Esophagus muscularis mucosa (tissue), 4 donors: ENCODE measurements around the gene TC2N. TPM values are rescaled to one million over a fixed set of nuclear protein-coding genes. Genes with fewer than 3 reads are reported as not detected.
A peak's percentile ranks its signal among the peaks of the same experiment; 100 is the strongest.

ENCODE experiments used
- DNase-seq: peaks from one replicate; pipeline ENCODE4 v3.0.0-alpha.2; 2017; ENCODE audit errors: extremely low spot score
- H3K27ac ChIP-seq, 4 donors: fragments of 200-600 bp; sonication (generic); replicated peaks in 1 of 4; 1 replicate in 3 of 4; 2 replicates in 1 of 4; pipeline ENCODE4 v1.5.1; 2016 to 2019; ENCODE audit warnings: mild to moderate bottlenecking in 1 of 4
- H3K27me3 ChIP-seq, 4 donors: fragments of 200-600 bp; sonication (generic); one replicate each; pipeline versions ENCODE4 v1.5.1 to v1.6.0; 2016 to 2019
- H3K36me3 ChIP-seq, 4 donors: fragments of 200-600 bp; sonication (generic); one replicate each; pipeline ENCODE4 v1.5.1; 2016 to 2019
- H3K4me1 ChIP-seq, 4 donors: fragments of 200-600 bp; sonication (generic); one replicate each; pipeline ENCODE4 v1.5.1; 2016 to 2019
- H3K4me3 ChIP-seq, 4 donors: fragments of 200-600 bp; sonication (generic); 1 replicate in 2 of 4; 2 replicates in 2 of 4; pipeline ENCODE4 v1.5.1; 2016 to 2019; ENCODE audit warnings: mild to moderate bottlenecking in 4 of 4, moderate library complexity in 1 of 4
- H3K9me3 ChIP-seq, 4 donors: fragments of 200-600 bp; sonication (generic); 1 replicate in 3 of 4; 2 replicates in 1 of 4; pipeline ENCODE4 v1.5.1; 2016 to 2019
- EP300 ChIP-seq: sonication (generic); formaldehyde crosslinking; IDR thresholded peaks from one replicate; pipeline ENCODE4 v1.6.1; 2017; ENCODE audit warnings: antibody characterized with exemption
- POLR2A ChIP-seq: fragments of 450-650 bp; IDR thresholded peaks from one replicate; pipeline ENCODE4 v1.6.1; 2017; ENCODE audit warnings: antibody characterized with exemption, moderate library complexity, mild to moderate bottlenecking, low read depth
- POLR2AphosphoS5 ChIP-seq, 2 donors: sonication (generic); formaldehyde crosslinking; IDR thresholded peaks; one replicate each; pipeline ENCODE4 v1.6.1; 2017; ENCODE audit warnings: antibody characterized with exemption in 2 of 2
- WGBS: methylation state at CpG from one replicate; pipeline ENCODE4 v1.1.5; 2018; 5-methylcytosine and 5-hydroxymethylcytosine counted together
- intact Hi-C: fragments of 100-400 bp; cut with DNase I; formaldehyde crosslinking; loops from one replicate; pipeline ENCODE4 v1.15.1; 2023
- total RNA-seq, 4 donors: library from RNA; depleted of rRNA; stranded (reverse); fragments of >200 nt; gene quantifications; one replicate each; pipeline versions ENCODE4 v1.1.0 to v1.2.1, GENCODE V29; 2016
- TF ChIP-seq, protein P1 (sequence below), 3 experiments: fragments of 200-600 bp in 2 of 3; fragments of 450-650 bp in 1 of 3; sonication (generic) in 2 of 3; IDR thresholded peaks; one replicate each; pipeline ENCODE4 v1.5.1; 2017 to 2019; ENCODE audit warnings: antibody characterized with exemption in 3 of 3, mild to moderate bottlenecking in 2 of 3, moderate library complexity in 1 of 3

TC2N gene
- total RNA-seq, 4 donors from 2014 or later: 17.8 to 27.8 (median 23.7) TPM

GRCh38 chr14:91906374-91906773, 39.0 kb upstream of the TC2N start:
- intact Hi-C loops: no loop called here
- Histone ChIP-seq H3K9me3 (no peaks in the 10 kb centered on the region), H3K27ac (no peak overlapping the region), H3K36me3 (no peaks in the 10 kb centered on the region), H3K4me1 (peaks cover 0 to 12% (median 4%) of the 10 kb centered on the region in 4 donors), H3K4me3 (no peak overlapping the region), H3K27me3 (no peaks in the 10 kb centered on the region)
- DNase-seq: no peak
- no peak for TF ChIP-seq EP300
- TF ChIP-seq POLR2AphosphoS5 (IDR thresholded peaks at IDR 0.05): no peak
- TF ChIP-seq, protein P1, sequence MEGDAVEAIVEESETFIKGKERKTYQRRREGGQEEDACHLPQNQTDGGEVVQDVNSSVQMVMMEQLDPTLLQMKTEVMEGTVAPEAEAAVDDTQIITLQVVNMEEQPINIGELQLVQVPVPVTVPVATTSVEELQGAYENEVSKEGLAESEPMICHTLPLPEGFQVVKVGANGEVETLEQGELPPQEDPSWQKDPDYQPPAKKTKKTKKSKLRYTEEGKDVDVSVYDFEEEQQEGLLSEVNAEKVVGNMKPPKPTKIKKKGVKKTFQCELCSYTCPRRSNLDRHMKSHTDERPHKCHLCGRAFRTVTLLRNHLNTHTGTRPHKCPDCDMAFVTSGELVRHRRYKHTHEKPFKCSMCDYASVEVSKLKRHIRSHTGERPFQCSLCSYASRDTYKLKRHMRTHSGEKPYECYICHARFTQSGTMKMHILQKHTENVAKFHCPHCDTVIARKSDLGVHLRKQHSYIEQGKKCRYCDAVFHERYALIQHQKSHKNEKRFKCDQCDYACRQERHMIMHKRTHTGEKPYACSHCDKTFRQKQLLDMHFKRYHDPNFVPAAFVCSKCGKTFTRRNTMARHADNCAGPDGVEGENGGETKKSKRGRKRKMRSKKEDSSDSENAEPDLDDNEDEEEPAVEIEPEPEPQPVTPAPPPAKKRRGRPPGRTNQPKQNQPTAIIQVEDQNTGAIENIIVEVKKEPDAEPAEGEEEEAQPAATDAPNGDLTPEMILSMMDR (IDR thresholded peaks at IDR 0.05): no peak
- TF ChIP-seq POLR2A: no peak
- 95% methylated on average over 2 of the region's 2 CpGs for WGBS

DNA sequence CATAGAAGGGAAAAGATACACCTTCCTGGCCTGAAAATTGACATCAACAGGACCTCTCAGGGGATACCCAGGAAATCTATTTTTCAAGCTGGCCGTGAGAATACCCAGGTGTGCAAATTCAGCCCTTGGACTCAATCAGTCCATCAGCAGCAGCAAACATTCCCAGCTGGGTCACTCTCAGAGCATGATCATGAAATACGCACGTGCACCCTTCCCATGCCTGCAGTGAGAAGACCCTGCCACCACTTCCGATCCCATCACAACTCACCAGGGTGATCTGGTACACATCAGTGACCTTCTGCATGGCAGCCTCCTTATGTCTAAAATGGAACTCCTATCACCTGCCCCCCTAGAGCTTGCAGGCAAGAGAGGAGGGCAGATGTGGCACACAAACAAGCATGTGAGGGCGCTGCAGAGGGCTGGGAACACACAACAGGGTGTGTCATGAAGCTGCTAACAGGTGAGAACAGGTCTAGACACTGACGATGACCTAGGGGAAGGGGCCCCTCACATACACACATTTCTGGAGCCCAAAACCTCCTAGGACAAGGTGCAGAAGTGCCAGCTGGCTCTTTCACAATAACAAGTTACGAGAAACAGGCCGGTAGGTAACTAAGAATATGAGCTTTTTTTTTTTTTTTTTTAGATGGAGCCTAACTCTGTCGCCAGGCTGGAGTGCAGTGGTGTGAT, 37.8 kb upstream of the TC2N start:
- TF ChIP-seq, protein P1 (IDR thresholded peaks at IDR 0.05): no peak
- TF ChIP-seq POLR2A (no peak), EP300 (no peak), POLR2AphosphoS5 (IDR thresholded peaks at IDR 0.05) (no peak)
- Histone ChIP-seq H3K4me3 (no peak overlapping the region), H3K27ac (no peak overlapping the region), H3K27me3 (no peaks in the 10 kb centered on the region), H3K4me1 (peaks cover 0 to 16% (median 10%) of the 10 kb centered on the region in 4 donors), H3K9me3 (no peaks in the 10 kb centered on the region), H3K36me3 (no peaks in the 10 kb centered on the region)
- no peak for DNase-seq
- intact Hi-C loops: no loop called here
- 97% methylated on average over 9 of the region's 9 CpGs for whole genome bisulfite sequencing

GRCh38 chr14:91904483-91904882, 37.1 kb upstream of the TC2N start:
- intact Hi-C loops: no loop called here
- no peak for DNase-seq
- Histone ChIP-seq H3K4me3 (no peak overlapping the region), H3K4me1 (peaks cover 0 to 22% (median 11%) of the 10 kb centered on the region in 4 donors), H3K36me3 (no peaks in the 10 kb centered on the region), H3K27ac (no peak overlapping the region), H3K9me3 (no peaks in the 10 kb centered on the region), H3K27me3 (no peaks in the 10 kb centered on the region)
- 90% methylated on average over 8 of the region's 8 CpGs for WGBS
- no peak for TF ChIP-seq EP300
- no peak for TF ChIP-seq POLR2A
- no peak for TF ChIP-seq POLR2AphosphoS5 (IDR thresholded peaks at IDR 0.05)
- TF ChIP-seq, protein P1 (IDR thresholded peaks at IDR 0.05): no peak

GRCh38 chr14:91903070-91903469, 35.7 kb upstream of the TC2N start:
- DNase-seq: no peak
- no peaks in the 10 kb centered on the region for H3K36me3 ChIP-seq
- peak overlapping the region in 2 of 4 donors; percentile 43 to 52 for H3K27ac ChIP-seq
- 56% methylated on average over 2 of the region's 2 CpGs for WGBS
- intact Hi-C loops: no loop called here
- H3K27me3 ChIP-seq: no peaks in the 10 kb centered on the region
- H3K4me1 ChIP-seq: peaks cover 3 to 33% (median 24%) of the 10 kb centered on the region in 4 donors
- no peaks in the 10 kb centered on the region for H3K9me3 ChIP-seq
- H3K4me3 ChIP-seq: no peak overlapping the region
- TF ChIP-seq POLR2AphosphoS5 (IDR thresholded peaks at IDR 0.05): no peak
- TF ChIP-seq, protein P1 (IDR thresholded peaks at IDR 0.05): no peak
- TF ChIP-seq EP300: no peak
- TF ChIP-seq POLR2A: no peak

GRCh38 chr14:91902336-91902735, 35.0 kb upstream of the TC2N start:
- H3K27ac ChIP-seq: peak overlapping the region in 2 of 4 donors; percentile 37 to 43
- no peaks in the 10 kb centered on the region for H3K9me3 ChIP-seq
- 81% methylated on average over 3 of the region's 3 CpGs for WGBS
- H3K36me3 ChIP-seq: no peaks in the 10 kb centered on the region
- H3K27me3 ChIP-seq: no peaks in the 10 kb centered on the region
- intact Hi-C loops: no loop called here
- peaks cover 4 to 40% (median 32%) of the 10 kb centered on the region in 4 donors for H3K4me1 ChIP-seq
- H3K4me3 ChIP-seq: no peak overlapping the region
- TF ChIP-seq, protein P1 (IDR thresholded peaks at IDR 0.05): no peak
- TF ChIP-seq POLR2AphosphoS5 (IDR thresholded peaks at IDR 0.05): no peak
- TF ChIP-seq POLR2A: no peak
- no peak for TF ChIP-seq EP300
- DNase-seq: no peak
